Progenitor cell of endocrine pancreas (in vitro differentiated cells): ENCODE measurements around the gene IFT122. TPM values are rescaled to one million over a fixed set of nuclear protein-coding genes. Genes with fewer than 3 reads are reported as not detected.
A peak's percentile ranks its signal among the peaks of the same experiment; 100 is the strongest.
"Not testable (repeated sequence)": the region's sequence is repeated elsewhere in the genome, so short reads cannot be mapped to it uniquely, and the experiment has no call there.

Source experiments
- DNase-seq: peaks from one replicate; pipeline ENCODE4 v3.0.0; 2021; ENCODE audit warnings: low spot score; ENCODE audit not compliant: unreplicated experiment
- H3K27ac Mint-ChIP-seq: 2 replicates; pipeline ENCODE4 v1.8.0; 2021; ENCODE audit warnings: mild to moderate bottlenecking, moderate library complexity, mixed read lengths
- H3K27me3 Mint-ChIP-seq: 2 replicates; pipeline ENCODE4 v1.8.0; 2021; ENCODE audit warnings: mixed read lengths
- H3K36me3 Mint-ChIP-seq: 2 replicates; pipeline ENCODE4 v1.8.0; 2022; ENCODE audit warnings: mixed read lengths; ENCODE audit not compliant: insufficient read depth
- H3K4me1 Mint-ChIP-seq: 2 replicates; pipeline ENCODE4 v1.8.0; 2021; ENCODE audit warnings: low read depth, mixed read lengths
- H3K4me3 Mint-ChIP-seq: 2 replicates; pipeline ENCODE4 v1.8.0; 2021; ENCODE audit warnings: low read depth, mild to moderate bottlenecking, moderate library complexity, mixed read lengths
- H3K9me3 Mint-ChIP-seq: 2 replicates; pipeline ENCODE4 v1.8.0; 2021; ENCODE audit warnings: low read depth, mixed read lengths
- CTCF ChIP-seq: fragments of 200-600 bp; sonication (generic); IDR thresholded peaks from one replicate; pipeline ENCODE4 v1.5.0; 2021; ENCODE audit warnings: antibody characterized with exemption, mild to moderate bottlenecking; ENCODE audit not compliant: unreplicated experiment
- total RNA-seq: library from RNA; stranded (reverse); gene quantifications from 2 replicates; pipeline ENCODE4 v1.2.1, GENCODE V29; 2021

Gene IFT122
- total RNA-seq, 1 donor from 2014 or later: 75.6 TPM

- Mint-ChIP-seq H3K27me3 (no peaks in the 10 kb centered on the region), H3K36me3 (peaks cover 19% of the 10 kb centered on the region), H3K9me3 (no peaks in the 10 kb centered on the region), H3K4me1 (peaks cover 6% of the 10 kb centered on the region), H3K27ac (no peak overlapping the region), H3K4me3 (no peak overlapping the region)
- no peak for DNase-seq
- no peak for TF ChIP-seq CTCF
These were observed 41.8 kb downstream of the IFT122 start for GRCh38 chr3:129481766-129482332.

GRCh38 chr3:129482721-129483120 is 42.7 kb downstream of the IFT122 start:
- TF ChIP-seq CTCF: peak; percentile 15
- peaks cover 19% of the 10 kb centered on the region for H3K36me3 Mint-ChIP-seq
- H3K4me3 Mint-ChIP-seq: no peak overlapping the region
- peaks cover 6% of the 10 kb centered on the region for H3K4me1 Mint-ChIP-seq
- H3K9me3 Mint-ChIP-seq: no peaks in the 10 kb centered on the region
- DNase-seq: no peak
- H3K27ac Mint-ChIP-seq: no peak overlapping the region
- no peaks in the 10 kb centered on the region for H3K27me3 Mint-ChIP-seq

- peaks cover 6% of the 10 kb centered on the region for H3K4me1 Mint-ChIP-seq
- no peak for DNase-seq
- no peaks in the 10 kb centered on the region for H3K27me3 Mint-ChIP-seq
- H3K4me3 Mint-ChIP-seq: no peak overlapping the region
- H3K9me3 Mint-ChIP-seq: no peaks in the 10 kb centered on the region
- peak overlapping the region; percentile 21 for H3K27ac Mint-ChIP-seq
- peaks cover 18% of the 10 kb centered on the region for H3K36me3 Mint-ChIP-seq
- no peak for TF ChIP-seq CTCF
These were observed 43.8 kb downstream of the IFT122 start for GRCh38 chr3:129483870-129484269.

- not testable (repeated sequence) for H3K4me3 Mint-ChIP-seq, H3K9me3 Mint-ChIP-seq, H3K27ac Mint-ChIP-seq, H3K27me3 Mint-ChIP-seq, DNase-seq, H3K4me1 Mint-ChIP-seq
- H3K36me3 Mint-ChIP-seq: peaks cover 12% of the 10 kb centered on the region
These were observed 45.1 kb downstream of the IFT122 start for GRCh38 chr3:129485146-129485545.

- DNase-seq: no peak
- H3K4me3 Mint-ChIP-seq: no peak overlapping the region
- H3K27me3 Mint-ChIP-seq: no peaks in the 10 kb centered on the region
- no peak overlapping the region for H3K27ac Mint-ChIP-seq
- no peaks in the 10 kb centered on the region for H3K9me3 Mint-ChIP-seq
- TF ChIP-seq CTCF: no peak
- peaks cover 13% of the 10 kb centered on the region for H3K36me3 Mint-ChIP-seq
- peaks cover 8% of the 10 kb centered on the region for H3K4me1 Mint-ChIP-seq
These were observed 46.0 kb downstream of the IFT122 start for GRCh38 chr3:129485721-129486663.

GRCh38 chr3:129486664-129487035 is 46.6 kb downstream of the IFT122 start:
- peaks cover 13% of the 10 kb centered on the region for H3K36me3 Mint-ChIP-seq
- no peak overlapping the region for H3K4me3 Mint-ChIP-seq
- DNase-seq: no peak
- peaks cover 8% of the 10 kb centered on the region for H3K4me1 Mint-ChIP-seq
- TF ChIP-seq CTCF: no peak
- H3K27ac Mint-ChIP-seq: no peak overlapping the region
- H3K27me3 Mint-ChIP-seq: no peaks in the 10 kb centered on the region
- no peaks in the 10 kb centered on the region for H3K9me3 Mint-ChIP-seq
